Cardiac fibroblast (primary cell): ENCODE results near the gene ABCC1.
"Not testable (repeated sequence)": the region's sequence is repeated elsewhere in the genome, so short reads cannot be mapped to it uniquely, and the experiment has no call there.

ENCODE experiments used
- DNase-seq, 2 donors: peaks; one replicate each; pipeline versions ENCODE4 v3.0.0 to v3.0.0-alpha.2; 2010; ENCODE audit warnings: low read depth in 2 of 2
- H3K4me3 ChIP-seq, 2 donors: replicated peaks in 1 of 2; 1 replicate in 1 of 2; 2 replicates in 1 of 2; pipeline ENCODE4 v1.5.1; 2011; ENCODE audit warnings: low read depth in 2 of 2, low read length in 2 of 2, mild to moderate bottlenecking in 2 of 2, moderate library complexity in 1 of 2
- CTCF ChIP-seq: IDR thresholded peaks from one replicate; pipeline ENCODE4 v1.5.1; 2011; ENCODE audit warnings: low read depth, mild to moderate bottlenecking, low read length, inconsistent platforms

The ABCC1 gene

DNA sequence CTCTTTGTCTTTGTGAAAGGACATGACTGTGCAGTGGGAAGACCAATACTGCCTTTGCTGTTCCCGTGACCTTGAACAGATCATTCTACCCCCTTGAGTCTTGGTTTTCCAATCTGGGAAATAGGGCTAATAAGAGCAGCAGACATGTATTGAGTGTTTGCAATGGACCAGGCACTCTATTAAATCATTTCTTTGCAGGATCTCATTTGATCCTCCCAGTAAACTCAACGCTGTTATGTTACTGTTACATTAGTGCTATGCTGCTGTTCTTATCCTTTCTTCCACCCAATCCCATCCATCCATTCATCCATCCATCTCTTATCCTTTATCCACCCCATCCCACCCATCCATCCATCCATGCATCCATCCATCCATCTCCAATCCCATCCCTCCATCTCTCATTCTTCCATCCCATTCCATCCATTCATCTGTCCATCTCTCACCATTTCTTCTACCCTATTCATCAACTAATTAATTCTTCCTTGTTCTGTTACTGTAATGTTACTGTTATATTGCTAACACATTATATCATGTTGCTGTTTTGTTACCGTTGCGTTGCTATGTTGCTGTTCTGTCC lies 208.8 kb downstream of the ABCC1 start:
- no peak for TF ChIP-seq CTCF
- DNase-seq: no peak
- H3K4me3 ChIP-seq: no peak overlapping the region

- no peak for TF ChIP-seq CTCF
- H3K4me3 ChIP-seq: no peak overlapping the region
- peak in 1 of 2 donors; percentile 33 for DNase-seq
Observed at GRCh38 chr16:16158741-16159374, 209.4 kb downstream of the ABCC1 start.

DNA sequence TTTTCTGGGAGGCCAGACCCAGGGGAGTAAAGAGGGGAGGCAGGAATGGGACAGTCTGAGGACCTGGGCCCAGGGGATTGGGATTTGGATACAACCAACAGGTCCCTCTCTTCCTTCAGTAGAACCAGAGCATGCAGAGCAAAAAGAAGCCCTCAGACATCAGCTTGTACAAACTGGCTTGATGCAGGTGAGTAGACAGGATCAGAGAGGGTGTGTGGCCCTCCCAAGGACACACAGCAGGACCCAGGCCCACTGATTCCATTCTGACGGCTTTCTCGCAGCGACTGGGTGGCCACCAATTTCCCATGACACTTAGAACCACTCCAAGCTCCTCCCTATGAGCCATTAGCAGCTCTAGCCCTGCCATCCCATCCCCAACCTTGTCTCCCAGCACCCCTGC lies 210.2 kb downstream of the ABCC1 start:
- TF ChIP-seq CTCF: no peak
- DNase-seq: no peak
- H3K4me3 ChIP-seq: no peak overlapping the region

GRCh38 chr16:16161319-16161718 lies 211.9 kb downstream of the ABCC1 start:
- no peak for TF ChIP-seq CTCF
- no peak overlapping the region for H3K4me3 ChIP-seq
- DNase-seq: no peak

GRCh38 chr16:16161840-16162239 lies 212.4 kb downstream of the ABCC1 start:
- DNase-seq: not testable (repeated sequence)

DNA sequence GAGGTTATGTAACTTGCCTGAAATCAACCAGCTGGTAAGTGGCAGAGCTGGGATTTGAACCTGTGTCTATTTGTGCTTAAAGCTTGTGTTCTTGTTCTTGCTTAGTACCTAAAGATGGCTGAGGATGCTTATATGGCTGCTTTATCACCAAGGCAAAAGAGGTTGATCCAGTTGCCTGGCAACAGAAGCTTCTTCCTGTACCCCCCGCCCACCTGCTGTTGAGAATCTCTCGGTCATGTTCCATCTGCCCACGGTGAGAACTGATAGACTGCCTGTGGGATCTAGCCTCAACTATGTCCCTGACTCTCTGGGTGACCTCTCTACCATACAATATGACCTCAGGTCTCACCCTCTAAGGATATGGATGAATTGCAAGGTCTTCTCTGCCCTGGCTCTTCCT lies 213.2 kb downstream of the ABCC1 start:
- H3K4me3 ChIP-seq: no peak overlapping the region
- no peak for DNase-seq
- TF ChIP-seq CTCF: no peak

More at GRCh38 chr16:16161840-16162239, 212.4 kb downstream of the ABCC1 start:
- not testable (repeated sequence) for H3K4me3 ChIP-seq

- DNase-seq: no peak
- no peak for TF ChIP-seq CTCF
- H3K4me3 ChIP-seq: no peak overlapping the region
Observed at GRCh38 chr16:16163109-16163508, 213.7 kb downstream of the ABCC1 start.
